ENCODE results near the gene REEP2. TPM values are rescaled to one million over a fixed set of nuclear protein-coding genes. Genes with fewer than 3 reads are reported as not detected.

REEP2 gene
- total RNA-seq, 3 donors from 2014 or later = 0.88 to 2.7 (median 0.98) TPM

- no peaks in the 10 kb centered on the region for H3K36me3 ChIP-seq
- peak within 1 kb of the TSS; percentile 78 to 83 (median 81) for H3K4me3 ChIP-seq
- peak; percentile 59 to 91 (median 73) for TF ChIP-seq POLR2AphosphoS5 (IDR thresholded peaks at IDR 0.05)
- TF ChIP-seq CTCF (IDR thresholded peaks at IDR 0.05) = peak in 2 of 3 donors; percentile 31 to 36
- peak; percentile 9 for TF ChIP-seq POLR2A (IDR thresholded peaks at IDR 0.05)
- H3K27ac ChIP-seq = peak within 1 kb of the TSS; percentile 97 to 99
- no peaks in the 10 kb centered on the region for H3K27me3 ChIP-seq
- DNase-seq (ENCODE audit: low spot score in 2 of 2) = peak; percentile 93 to 97
- peaks cover 11 to 13% of the 10 kb centered on the region in 2 donors for H3K4me1 ChIP-seq
- no peaks in the 10 kb centered on the region for H3K9me3 ChIP-seq
- intact Hi-C loops (cut with DNase I; ENCODE audit: low total_unique reads) = no loop called here
Observed at GRCh38 chr5:138465261-138466124, 26.6 kb downstream of the REEP2 start, which contains the start of gene EGR1. Gene EGR1 (plus strand): TSS chr5:138465479. CDS start chr5:138465762, 283 bp downstream.

DNA sequence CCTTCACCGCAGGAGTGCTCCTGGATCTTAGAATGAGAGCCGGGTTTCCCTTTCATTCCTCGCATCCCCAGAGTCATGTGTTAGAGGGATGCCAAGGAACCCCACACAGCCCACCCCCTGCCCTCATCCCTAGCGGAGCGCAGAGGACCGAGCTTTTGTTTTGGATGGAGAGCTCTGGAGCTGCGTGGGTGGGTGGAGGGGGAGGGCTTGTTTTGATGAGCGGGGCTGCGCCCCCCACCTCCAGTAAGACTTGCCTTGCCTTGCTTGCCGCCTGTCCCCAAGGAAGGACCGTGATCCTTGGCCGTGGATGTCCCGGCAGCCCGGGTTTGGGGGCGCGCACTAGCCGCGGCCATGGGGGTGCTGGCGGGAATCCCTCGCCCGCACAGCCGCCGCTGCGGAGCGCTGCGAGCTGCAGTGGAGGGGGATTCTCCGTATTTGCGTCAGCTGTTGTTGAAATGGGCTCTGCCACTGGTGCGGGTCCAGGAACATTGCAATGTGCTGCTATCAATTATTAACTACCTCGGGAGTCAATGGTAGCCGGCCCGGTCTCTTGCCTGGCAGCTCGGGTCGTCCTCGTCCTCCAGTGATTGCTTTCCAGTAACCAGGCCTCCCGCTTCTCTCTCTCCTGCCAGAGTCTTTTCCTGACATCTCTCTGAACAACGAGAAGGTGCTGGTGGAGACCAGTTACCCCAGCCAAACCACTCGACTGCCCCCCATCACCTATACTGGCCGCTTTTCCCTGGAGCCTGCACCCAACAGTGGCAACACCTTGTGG is 27.5 kb downstream of the REEP2 start:
- peak in 1 of 2 donors; percentile 35 for DNase-seq (ENCODE audit: low spot score in 2 of 2)
- Histone ChIP-seq H3K36me3 (no peaks in the 10 kb centered on the region), H3K4me1 (peaks cover 9 to 13% of the 10 kb centered on the region in 2 donors), H3K9me3 (no peaks in the 10 kb centered on the region), H3K27me3 (no peaks in the 10 kb centered on the region), H3K27ac (peak overlapping the region; percentile 97 to 99), H3K4me3 (peak overlapping the region; percentile 78 to 83 (median 81))
- TF ChIP-seq POLR2A (IDR thresholded peaks at IDR 0.05) (no peak), CTCF (IDR thresholded peaks at IDR 0.05) (no peak), POLR2AphosphoS5 (IDR thresholded peaks at IDR 0.05) (peak in 2 of 3 donors; percentile 58 to 81)
- intact Hi-C loops (cut with DNase I; ENCODE audit: low total_unique reads) = no loop called here

DNA sequence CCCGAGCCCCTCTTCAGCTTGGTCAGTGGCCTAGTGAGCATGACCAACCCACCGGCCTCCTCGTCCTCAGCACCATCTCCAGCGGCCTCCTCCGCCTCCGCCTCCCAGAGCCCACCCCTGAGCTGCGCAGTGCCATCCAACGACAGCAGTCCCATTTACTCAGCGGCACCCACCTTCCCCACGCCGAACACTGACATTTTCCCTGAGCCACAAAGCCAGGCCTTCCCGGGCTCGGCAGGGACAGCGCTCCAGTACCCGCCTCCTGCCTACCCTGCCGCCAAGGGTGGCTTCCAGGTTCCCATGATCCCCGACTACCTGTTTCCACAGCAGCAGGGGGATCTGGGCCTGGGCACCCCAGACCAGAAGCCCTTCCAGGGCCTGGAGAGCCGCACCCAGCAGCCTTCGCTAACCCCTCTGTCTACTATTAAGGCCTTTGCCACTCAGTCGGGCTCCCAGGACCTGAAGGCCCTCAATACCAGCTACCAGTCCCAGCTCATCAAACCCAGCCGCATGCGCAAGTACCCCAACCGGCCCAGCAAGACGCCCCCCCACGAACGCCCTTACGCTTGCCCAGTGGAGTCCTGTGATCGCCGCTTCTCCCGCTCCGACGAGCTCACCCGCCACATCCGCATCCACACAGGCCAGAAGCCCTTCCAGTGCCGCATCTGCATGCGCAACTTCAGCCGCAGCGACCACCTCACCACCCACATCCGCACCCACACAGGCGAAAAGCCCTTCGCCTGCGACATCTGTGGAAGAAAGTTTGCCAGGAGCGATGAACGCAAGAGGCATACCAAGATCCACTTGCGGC is 28.2 kb downstream of the REEP2 start:
- H3K36me3 ChIP-seq = no peaks in the 10 kb centered on the region
- no peaks in the 10 kb centered on the region for H3K27me3 ChIP-seq
- H3K4me3 ChIP-seq = peak overlapping the region; percentile 78 to 83 (median 81)
- intact Hi-C loops (cut with DNase I; ENCODE audit: low total_unique reads) = no loop called here
- no peaks in the 10 kb centered on the region for H3K9me3 ChIP-seq
- H3K27ac ChIP-seq = peak overlapping the region; percentile 97 to 99
- DNase-seq (ENCODE audit: low spot score in 2 of 2) = peak in 1 of 2 donors; percentile 31
- no peak for TF ChIP-seq CTCF (IDR thresholded peaks at IDR 0.05)
- peak; percentile 7 to 97 (median 59) for TF ChIP-seq POLR2AphosphoS5 (IDR thresholded peaks at IDR 0.05)
- TF ChIP-seq POLR2A (IDR thresholded peaks at IDR 0.05) = peak; percentile 24
- H3K4me1 ChIP-seq = peaks cover 6 to 13% of the 10 kb centered on the region in 2 donors

DNA sequence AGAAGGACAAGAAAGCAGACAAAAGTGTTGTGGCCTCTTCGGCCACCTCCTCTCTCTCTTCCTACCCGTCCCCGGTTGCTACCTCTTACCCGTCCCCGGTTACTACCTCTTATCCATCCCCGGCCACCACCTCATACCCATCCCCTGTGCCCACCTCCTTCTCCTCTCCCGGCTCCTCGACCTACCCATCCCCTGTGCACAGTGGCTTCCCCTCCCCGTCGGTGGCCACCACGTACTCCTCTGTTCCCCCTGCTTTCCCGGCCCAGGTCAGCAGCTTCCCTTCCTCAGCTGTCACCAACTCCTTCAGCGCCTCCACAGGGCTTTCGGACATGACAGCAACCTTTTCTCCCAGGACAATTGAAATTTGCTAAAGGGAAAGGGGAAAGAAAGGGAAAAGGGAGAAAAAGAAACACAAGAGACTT is 28.9 kb downstream of the REEP2 start:
- peak overlapping the region; percentile 97 to 99 for H3K27ac ChIP-seq
- TF ChIP-seq POLR2A (IDR thresholded peaks at IDR 0.05) = no peak
- no peak for TF ChIP-seq CTCF (IDR thresholded peaks at IDR 0.05)
- peak in 1 of 3 donors; percentile 84 for TF ChIP-seq POLR2AphosphoS5 (IDR thresholded peaks at IDR 0.05)
- intact Hi-C loops (cut with DNase I; ENCODE audit: low total_unique reads) = no loop called here
- peak in 1 of 2 donors; percentile 32 for DNase-seq (ENCODE audit: low spot score in 2 of 2)
- H3K27me3 ChIP-seq = no peaks in the 10 kb centered on the region
- no peaks in the 10 kb centered on the region for H3K9me3 ChIP-seq
- peaks cover 6 to 13% of the 10 kb centered on the region in 2 donors for H3K4me1 ChIP-seq
- H3K4me3 ChIP-seq = peak overlapping the region; percentile 78 to 83 (median 81)
- H3K36me3 ChIP-seq = no peaks in the 10 kb centered on the region
